Smooth muscle cell of the brain vasculature (primary cell): ENCODE results near the gene PEPD.

Experiments used
- DNase-seq: peaks from one replicate; pipeline ENCODE4 v3.0.0-alpha.2; 2012; ENCODE audit warnings: low read depth, low spot score

The PEPD gene

GRCh38 chr19:33384983-33385382 is 136.6 kb downstream of the PEPD start:
- no peak for DNase-seq

DNA sequence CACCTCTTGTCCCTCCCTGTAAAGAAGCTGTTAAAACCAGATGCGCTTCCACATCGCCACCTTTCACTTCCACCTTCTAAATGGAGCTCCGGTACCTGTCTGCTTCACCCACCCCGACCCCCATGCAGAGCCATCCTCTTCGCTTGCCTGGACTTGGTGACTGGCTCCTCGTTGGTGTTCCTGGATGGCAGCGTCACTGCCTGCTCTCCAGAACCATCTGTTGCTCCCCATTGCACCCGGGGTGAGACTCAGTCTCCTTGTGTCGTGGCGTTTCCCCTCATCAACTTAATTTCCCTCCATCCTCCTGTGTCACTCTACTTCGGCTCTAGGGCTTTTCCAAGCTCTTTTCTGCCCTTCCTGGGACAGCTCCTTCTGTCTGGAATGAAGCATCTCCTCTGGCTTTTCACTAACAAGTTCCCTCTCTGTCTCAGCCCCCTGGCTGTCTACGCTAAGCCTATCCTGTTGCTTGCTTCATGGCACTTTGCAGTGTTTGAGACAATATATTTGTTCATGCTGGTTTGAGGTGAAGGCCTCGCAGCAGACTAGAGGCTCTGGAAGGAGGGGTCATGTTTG is 137.8 kb downstream of the PEPD start:
- DNase-seq = no peak

DNA sequence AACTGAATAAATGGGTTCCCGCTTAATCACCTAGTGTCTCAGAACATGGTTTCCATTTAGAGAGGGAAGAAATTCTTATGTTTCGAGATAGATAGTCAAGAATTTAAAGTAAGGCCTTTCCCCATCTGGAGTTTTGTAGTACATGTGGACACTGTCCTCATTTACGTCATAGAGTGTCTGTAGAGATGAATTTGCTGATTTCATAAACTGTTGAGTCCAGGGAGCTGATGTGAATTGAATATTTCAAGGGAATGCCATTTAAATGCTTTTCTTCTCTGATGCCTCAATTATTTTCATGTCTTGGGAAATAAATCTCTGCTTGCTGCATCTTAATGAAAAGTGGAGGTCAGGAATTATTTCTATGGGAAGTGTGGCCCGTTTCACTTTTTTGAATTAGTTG is 138.6 kb downstream of the PEPD start:
- no peak for DNase-seq

- DNase-seq = no peak
These were observed 139.6 kb downstream of the PEPD start for GRCh38 chr19:33382006-33382405.

GRCh38 chr19:33381101-33381500 is 140.5 kb downstream of the PEPD start:
- DNase-seq = no peak

DNA sequence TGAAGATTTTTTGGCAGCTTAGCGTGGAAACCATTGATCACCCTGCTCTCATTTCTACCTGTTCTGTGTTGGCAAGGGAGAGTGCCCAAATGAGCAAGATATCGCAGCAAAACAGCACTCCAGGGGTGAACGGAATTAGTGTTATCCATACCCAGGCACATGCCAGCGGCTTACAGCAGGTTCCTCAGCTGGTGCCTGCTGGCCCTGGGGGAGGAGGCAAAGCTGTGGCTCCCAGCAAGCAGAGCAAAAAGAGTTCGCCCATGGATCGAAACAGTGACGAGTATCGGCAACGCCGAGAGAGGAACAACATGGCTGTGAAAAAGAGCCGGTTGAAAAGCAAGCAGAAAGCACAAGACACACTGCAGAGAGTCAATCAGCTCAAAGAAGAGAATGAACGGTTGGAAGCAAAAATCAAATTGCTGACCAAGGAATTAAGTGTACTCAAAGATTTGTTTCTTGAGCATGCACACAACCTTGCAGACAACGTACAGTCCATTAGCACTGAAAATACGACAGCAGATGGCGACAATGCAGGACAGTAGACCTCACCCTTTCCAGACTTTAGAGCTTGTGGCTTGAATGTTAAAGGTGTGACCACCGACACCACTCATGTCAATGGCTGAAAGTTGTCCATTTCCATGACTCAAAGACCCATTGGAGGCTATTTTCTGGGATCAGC is 142.3 kb downstream of the PEPD start:
- no peak for DNase-seq

GRCh38 chr19:33377586-33378475 is 143.8 kb downstream of the PEPD start:
- DNase-seq = no peak

GRCh38 chr19:33376941-33377557 is 144.5 kb downstream of the PEPD start:
- DNase-seq = no peak

GRCh38 chr19:33376423-33376822 is 145.2 kb downstream of the PEPD start:
- peak; percentile 64 for DNase-seq

DNA sequence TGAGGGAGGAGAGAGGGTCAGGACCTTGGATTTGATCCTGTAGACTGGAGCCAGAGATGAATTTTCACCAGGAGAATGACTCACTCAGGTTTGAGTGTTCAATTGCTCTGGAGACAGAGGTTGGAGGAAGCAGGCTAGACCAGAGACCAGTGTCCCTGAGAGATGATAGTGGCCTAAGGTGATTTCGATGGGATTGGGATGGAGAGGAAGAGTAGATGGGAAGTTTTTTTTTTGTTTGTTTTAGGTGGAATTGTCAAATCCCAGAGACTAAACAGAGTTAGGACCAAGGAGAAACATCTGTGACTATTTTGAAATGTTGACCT is 145.8 kb downstream of the PEPD start:
- DNase-seq = no peak

DNA sequence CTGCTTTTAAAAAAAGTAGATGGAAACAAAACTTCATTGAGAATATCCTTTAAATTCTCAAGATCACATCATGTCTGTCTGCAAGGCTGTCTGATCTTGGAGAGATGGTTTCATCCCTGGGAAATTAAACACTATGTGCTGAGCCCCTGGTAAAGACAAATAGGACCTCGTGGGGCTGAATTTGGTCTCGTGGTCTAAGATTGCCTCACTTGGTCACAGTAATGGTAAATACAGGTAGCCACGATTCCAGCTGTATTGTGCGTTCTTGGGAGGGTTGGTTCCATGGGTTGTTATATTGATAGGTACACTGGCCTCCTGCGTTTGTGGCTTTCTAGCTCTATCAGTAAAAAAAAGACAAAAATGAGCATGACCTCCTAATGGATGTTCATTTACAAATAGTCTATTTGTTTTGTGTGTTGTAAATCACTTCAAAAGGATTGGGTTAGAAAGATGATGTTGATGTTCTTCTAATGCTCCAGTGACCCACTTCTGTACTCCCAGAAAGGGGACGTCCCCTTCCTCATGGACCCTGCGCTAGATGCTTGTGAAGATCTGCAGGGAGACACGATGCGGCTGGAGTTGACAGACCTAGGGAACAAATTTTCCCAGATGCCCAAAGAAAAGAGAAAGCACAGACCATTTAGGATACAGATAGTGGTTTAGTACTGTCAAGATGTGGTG is 146.3 kb downstream of the PEPD start:
- no peak for DNase-seq

- DNase-seq = no peak
These were observed 147.3 kb downstream of the PEPD start for GRCh38 chr19:33374236-33374714.

GRCh38 chr19:33373453-33374235 is 147.9 kb downstream of the PEPD start, which contains the start of gene CEBPG:
Gene CEBPG, plus strand, starts transcription at chr19:33373709. Its CDS starts 5,531 bp downstream, at chr19:33379240.
- peak; percentile 53 for DNase-seq

- no peak for DNase-seq
These were observed 150.8 kb downstream of the PEPD start for GRCh38 chr19:33370783-33371182.

DNA sequence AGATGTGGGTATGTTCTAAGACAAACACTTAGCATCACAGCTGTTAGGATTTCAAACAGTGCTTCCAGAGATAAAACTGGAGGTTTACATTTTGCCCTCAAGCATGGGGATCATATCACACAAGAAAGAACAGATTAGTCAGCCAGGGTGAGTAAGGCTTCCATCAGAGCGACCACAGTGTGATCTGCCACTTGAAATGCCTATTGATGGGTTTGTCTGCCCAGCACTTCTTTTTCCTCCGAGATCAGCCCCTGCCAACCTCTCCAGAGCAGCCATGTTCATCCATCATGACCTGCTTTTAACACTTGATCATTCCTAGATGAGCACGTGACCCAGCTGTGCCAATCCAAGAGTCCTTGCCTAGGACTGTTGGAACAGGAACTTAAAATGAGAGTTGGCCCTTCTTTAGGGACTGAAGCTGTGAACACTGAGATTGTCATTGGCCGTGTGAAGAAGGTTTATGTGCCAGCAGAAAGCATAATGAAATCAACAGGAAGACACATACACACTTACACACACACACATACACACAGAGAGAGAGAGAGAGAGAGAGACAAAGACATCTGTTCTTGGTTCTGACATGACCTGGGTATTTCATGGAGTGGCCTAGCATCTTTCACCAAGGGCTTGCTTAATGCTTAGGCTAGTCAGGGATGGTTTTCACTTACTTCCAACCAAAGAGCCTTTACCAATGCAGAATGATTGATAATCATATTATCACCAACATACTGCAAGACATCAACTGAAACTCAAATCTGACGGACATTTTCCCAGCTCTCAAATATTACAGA is 153.3 kb downstream of the PEPD start:
- no peak for DNase-seq

GRCh38 chr19:33366897-33367296 is 154.7 kb downstream of the PEPD start:
- DNase-seq = no peak

DNA sequence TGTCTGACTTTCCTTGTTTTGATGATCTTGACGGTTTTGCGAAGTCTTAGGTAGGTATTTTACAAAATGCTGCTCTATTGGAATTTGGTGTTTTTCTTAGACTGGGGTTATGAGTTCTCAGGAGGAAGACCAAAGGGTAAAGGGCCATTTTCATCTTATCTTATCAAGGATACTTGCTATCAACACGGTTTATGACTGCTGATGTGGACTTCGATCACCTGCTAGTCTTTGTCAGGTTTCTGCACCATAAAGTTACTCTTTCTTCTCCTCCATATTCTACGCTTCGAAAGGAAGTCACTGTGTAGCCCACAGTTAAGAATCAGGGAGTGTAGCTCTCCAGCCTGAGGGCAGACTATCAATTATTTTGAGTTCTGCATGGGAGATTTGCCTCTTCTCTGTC is 155.5 kb downstream of the PEPD start:
- DNase-seq = no peak

- DNase-seq = no peak
These were observed 155.9 kb downstream of the PEPD start for GRCh38 chr19:33365691-33366090.

GRCh38 chr19:33363476-33363875 is 158.1 kb downstream of the PEPD start:
- DNase-seq = no peak
